Kidney tubule cell (primary cell): ENCODE results near the gene DENND10.
A peak's percentile ranks its signal among the peaks of the same experiment; 100 is the strongest.
"Not testable (repeated sequence)": the region's sequence is repeated elsewhere in the genome, so short reads cannot be mapped to it uniquely, and the experiment has no call there.

Source experiments
- DNase-seq: peaks from one replicate; pipeline ENCODE4 v3.0.0-alpha.2; 2018; ENCODE audit warnings: low spot score

Gene DENND10

DNA sequence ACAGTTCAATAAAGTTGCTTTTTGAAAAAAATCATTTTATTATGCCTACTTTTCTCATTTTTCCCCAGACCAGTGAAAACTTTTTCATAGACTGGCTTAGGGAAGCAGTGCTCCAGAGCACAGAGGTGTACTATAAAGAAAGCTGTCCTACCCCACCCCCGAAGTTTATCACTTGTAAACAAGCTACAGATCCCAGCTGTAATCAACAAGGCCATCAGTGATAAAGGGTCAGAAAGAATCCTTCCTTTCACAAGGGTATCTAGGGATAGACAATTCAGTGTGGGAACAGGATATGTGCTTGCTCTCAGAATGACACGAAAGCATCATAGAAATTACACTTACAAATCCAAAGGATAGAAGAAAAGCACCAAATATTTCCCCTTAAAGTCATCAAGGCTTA is 70.2 kb downstream of the DENND10 start:
- no peak for DNase-seq

DNA sequence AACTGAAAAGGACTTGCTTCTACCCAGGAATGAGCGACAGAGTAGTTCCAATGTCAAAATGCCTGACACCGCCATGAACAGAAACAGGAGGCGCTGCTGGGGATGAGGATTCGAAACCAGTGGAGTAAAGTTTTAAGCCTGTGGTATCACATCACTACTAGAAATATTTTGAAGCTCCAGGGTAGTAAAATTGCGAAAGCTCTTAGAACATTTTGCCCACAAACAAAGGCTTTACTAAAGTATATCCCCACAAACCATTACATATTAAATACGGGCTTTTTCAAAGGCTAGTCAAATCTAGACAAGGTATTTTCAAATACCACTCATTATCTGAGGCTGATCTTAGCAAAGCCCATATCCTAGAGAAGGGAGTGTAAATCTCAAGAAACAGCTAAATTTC is 72.3 kb downstream of the DENND10 start:
- DNase-seq: no peak

- no peak for DNase-seq
These were observed 73.9 kb downstream of the DENND10 start for GRCh38 chr10:119177708-119178371.

- DNase-seq: peak; percentile 92
These were observed 74.6 kb downstream of the DENND10 start, which contains the start of gene PRDX3 for GRCh38 chr10:119178372-119179119. Gene PRDX3, minus strand, starts transcription at chr10:119178812. Its CDS starts 22 bp downstream, at chr10:119178790.

GRCh38 chr10:119180850-119181400 is 77.0 kb downstream of the DENND10 start:
- not testable (repeated sequence) for DNase-seq

DNA sequence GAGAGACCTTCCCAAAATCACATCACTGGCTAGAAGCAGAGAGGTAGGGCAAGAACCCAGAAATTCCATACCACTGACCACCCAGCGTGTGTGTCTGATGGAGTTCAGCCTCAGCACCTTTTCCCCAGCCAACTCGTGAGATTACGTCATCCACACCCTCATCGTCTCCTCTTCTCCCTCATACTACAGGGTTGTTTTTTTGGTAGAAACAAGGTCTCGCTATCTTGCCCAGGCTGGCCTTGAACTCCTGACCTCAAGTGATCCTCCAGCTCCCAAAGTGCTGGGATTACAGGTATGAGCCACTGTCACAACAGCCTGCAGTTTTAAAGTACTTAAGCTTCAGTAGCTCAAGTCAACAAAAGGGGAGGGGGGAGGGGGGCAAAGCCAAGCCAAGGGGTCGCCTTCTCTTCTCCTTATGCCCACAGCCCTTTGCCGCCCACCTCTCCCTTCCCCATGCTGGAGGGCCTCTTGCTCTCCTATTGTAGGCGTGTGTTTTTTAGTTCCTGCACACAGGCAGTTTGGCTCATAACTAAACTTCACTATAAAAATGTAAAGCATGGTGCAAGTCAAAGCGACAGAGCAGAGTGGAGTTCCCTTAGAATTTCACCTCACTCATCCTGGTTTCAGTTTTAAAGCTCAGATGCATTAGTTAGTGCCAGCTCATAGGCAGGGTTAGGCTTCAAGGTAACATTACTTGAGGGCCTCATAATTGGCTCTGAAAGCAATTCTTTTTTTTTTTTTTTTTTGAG is 79.9 kb downstream of the DENND10 start:
- DNase-seq: no peak
